ENCODE results near the gene MIA.
"Not testable (repeated sequence)": the region's sequence is repeated elsewhere in the genome, so short reads cannot be mapped to it uniquely, and the experiment has no call there.

Gene MIA

DNA sequence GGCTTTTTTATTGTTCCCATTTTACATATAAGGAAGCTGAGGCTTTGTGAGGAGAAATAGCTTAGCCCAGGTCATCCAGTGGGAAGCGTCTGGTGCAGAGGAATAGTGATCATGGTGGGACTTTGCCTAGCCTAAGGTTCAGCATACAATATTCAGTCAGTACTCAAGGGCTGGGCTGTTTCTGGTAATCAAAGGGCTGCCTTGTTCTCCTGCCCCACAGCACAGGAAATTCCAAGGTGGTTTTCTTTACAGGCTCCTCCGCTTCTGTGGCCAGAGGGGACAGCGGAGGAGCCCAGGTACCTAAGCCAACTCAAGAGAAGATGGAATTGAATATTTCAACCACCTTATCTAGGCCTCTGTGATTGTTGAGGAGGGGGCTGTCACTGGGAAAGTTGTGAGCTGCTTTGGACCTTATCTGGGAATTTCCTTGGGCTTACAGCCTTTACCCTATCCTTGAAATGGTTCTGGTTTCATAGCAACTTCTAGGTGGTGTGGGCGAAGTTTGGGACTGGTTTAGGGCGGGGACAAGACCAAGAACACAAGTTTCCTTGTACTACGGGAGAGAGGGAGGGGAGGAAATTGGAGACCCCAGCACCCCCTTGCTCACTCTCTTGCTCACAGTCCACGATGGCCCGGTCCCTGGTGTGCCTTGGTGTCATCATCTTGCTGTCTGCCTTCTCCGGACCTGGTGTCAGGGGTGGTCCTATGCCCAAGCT is at the start of gene MIA:
MIA (plus strand) TSS at position 606 of the 716 bp plus-strand sequence; CDS start at position 628, 22 bp downstream.
- DNase-seq (ENCODE audit: low spot score): no peak
- H3K27ac ChIP-seq: peak within 1 kb of the TSS; percentile 97
- ChIA-PET CTCF (no interaction called here), POLR2A (ENCODE audit: low non-redundant PET) (interaction anchor here (0.7 kb wide), 1 partner anchor 1078 kb away, joined by 3 read pairs; no protein-coding TSS in a partner anchor)
- TF ChIP-seq, protein P1, sequence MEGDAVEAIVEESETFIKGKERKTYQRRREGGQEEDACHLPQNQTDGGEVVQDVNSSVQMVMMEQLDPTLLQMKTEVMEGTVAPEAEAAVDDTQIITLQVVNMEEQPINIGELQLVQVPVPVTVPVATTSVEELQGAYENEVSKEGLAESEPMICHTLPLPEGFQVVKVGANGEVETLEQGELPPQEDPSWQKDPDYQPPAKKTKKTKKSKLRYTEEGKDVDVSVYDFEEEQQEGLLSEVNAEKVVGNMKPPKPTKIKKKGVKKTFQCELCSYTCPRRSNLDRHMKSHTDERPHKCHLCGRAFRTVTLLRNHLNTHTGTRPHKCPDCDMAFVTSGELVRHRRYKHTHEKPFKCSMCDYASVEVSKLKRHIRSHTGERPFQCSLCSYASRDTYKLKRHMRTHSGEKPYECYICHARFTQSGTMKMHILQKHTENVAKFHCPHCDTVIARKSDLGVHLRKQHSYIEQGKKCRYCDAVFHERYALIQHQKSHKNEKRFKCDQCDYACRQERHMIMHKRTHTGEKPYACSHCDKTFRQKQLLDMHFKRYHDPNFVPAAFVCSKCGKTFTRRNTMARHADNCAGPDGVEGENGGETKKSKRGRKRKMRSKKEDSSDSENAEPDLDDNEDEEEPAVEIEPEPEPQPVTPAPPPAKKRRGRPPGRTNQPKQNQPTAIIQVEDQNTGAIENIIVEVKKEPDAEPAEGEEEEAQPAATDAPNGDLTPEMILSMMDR (conservative IDR thresholded peaks at IDR 0.05; ENCODE audit: low read depth): no peak

DNA sequence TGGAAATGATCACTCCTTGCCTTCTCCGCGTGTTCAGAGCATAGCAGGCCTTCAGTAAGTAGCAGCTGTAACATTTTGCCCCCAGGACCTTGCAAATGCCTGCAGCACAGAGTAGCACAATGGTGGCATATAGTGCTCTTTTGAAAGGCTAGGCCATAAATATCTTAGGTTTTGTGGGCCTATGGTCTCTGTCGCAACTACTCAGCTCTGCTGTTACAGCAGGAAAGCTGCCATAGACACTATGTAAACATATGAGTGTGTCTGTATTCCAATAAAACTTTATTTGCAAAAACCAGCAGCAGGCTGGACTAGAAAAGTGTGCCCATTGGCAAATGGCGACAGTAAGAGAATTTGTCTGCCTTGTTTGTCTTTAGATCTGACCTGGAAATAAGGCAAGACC is 49.0 kb upstream of the MIA start:
- H3K27ac ChIP-seq: no peak overlapping the region
- DNase-seq (ENCODE audit: low spot score): no peak
- POLR2A ChIA-PET (ENCODE audit: low non-redundant PET): no interaction called here
- TF ChIP-seq, protein P1 (conservative IDR thresholded peaks at IDR 0.05; ENCODE audit: low read depth): no peak
- CTCF ChIA-PET: no interaction called here

DNA sequence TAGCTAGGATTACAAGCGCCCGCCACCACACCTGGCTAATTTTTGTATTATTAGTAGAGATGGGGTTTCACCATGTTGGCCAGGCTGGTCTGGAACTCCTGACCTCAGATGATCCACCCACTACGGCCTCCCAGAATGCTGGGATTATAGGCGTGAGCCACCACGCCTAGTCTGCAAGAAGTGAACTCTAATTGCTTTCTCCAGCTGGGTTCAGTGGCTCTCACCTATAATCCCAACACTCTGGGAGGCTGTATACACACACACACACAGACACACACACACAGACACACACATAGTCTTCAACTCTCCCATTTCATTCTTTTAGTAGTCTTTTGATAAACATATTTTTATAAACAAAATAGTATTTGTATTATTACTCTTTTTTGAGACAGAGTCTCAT is 45.3 kb upstream of the MIA start:
- POLR2A ChIA-PET (ENCODE audit: low non-redundant PET); CTCF ChIA-PET; DNase-seq (ENCODE audit: low spot score): not testable (repeated sequence)

DNA sequence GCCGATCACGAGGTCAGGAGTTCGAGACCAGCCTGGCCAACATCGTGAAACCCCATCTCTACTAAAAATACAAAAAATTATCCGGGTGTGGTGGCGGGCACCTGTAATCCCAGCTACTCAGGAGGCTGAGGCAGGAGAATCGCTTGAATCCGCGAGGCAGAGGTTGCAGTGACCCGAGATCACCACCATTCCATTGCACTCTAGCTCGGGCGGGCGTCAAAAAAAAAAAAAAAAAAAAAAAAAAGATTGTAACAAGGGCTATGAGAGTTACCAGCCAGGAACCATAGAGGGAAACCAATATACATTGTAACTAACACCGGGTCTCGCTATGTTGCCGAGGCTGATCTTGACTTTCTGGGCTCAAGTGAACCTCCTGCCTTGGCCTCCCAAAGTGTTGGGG is 43.0 kb upstream of the MIA start:
- DNase-seq (ENCODE audit: low spot score); H3K27ac ChIP-seq; POLR2A ChIA-PET (ENCODE audit: low non-redundant PET): not testable (repeated sequence)
- CTCF ChIA-PET: interaction anchor here (0.7 kb wide), 1 partner anchor 98 kb away, joined by 3 read pairs; no protein-coding TSS in a partner anchor

More for the DNA sequence above, 45.3 kb upstream of the MIA start:
- H3K27ac ChIP-seq: not testable (repeated sequence)

DNA sequence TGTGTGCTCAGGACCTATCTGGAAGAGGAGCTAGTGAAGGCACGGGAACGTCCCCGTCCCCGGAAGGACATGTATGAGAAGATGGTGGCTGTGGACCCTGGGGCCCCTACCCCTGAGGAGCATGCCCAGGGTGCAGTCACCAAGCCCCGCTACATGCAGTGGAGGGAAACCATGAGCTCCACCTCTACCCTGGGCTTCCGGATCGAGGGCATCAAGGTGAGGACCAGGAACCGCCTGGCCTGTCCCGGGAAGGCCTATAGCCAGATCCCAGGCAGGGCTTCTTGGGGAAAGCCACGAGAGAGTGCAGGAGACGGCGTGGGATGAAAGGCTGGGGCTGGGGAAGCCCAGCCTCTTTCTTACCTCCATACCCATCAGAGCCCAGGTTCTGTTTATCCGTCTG is 42.2 kb upstream of the MIA start:
- POLR2A ChIA-PET (ENCODE audit: low non-redundant PET): no interaction called here
- CTCF ChIA-PET: no interaction called here
- TF ChIP-seq, protein P1 (conservative IDR thresholded peaks at IDR 0.05; ENCODE audit: low read depth): no peak
- H3K27ac ChIP-seq: peak overlapping the region; percentile 41
- no peak for DNase-seq (ENCODE audit: low spot score)

DNA sequence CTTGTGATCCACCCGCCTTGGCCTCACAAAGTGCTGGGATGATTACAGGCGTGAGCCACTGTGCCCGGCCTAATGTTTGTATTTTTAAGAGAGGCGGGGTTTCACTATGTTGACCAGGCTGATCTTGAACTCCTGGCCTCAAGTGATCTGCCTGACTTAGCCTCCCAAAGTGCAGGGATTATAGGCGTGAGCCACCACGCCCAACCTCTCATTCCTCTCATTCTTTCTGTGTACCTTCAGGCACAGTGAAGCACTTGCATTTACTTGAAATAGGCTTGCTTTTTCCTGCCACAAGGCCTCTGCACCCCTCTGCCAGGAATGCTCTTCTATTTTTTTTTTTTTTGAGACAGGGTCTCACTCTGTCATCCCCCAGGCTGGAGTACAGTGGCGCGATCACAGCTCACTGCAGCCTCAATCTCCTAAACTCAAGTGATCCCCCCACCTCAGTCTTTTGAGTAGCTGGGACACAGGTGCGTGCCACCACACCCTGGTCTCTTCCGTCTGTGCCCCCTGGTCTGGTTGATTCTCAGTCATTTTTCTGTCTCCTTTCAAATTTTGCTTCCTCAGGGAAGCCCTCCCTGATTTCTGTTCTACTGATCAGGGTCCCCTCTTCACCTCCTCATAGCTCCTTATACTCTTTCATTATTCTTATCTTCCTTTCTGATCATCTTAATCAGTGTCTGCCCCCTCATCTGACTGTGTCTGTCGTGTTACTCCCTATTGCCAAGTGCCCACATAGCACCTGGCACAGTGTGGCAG is 40.1 kb upstream of the MIA start:
- ChIA-PET CTCF (no interaction called here), POLR2A (ENCODE audit: low non-redundant PET) (interaction anchor here (1.4 kb wide), 1 partner anchor 15 kb away, joined by 4 read pairs; the partner anchor contains the start of gene ACTMAP)
- DNase-seq (ENCODE audit: low spot score): no peak
- peak overlapping the region; percentile 63 for H3K27ac ChIP-seq
- TF ChIP-seq, protein P1 (conservative IDR thresholded peaks at IDR 0.05; ENCODE audit: low read depth): no peak

DNA sequence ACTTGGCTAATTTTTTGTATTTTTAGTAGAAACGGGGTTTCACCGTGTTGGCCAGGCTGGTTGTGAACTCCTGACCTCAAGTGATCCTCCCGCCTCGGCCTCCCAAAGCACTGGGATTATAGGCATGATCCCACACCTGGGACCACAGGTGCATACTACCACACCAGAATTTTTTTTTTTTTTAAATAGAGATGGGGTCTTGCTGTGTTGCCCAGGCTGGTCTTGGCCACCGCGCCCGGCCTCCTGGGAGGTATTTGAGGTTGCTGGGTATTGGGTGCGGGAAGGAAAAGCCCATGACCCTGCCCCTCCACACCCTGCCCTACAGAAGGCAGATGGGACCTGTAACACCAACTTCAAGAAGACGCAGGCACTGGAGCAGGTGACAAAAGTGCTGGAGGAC is 38.7 kb upstream of the MIA start:
- H3K27ac ChIP-seq: peak overlapping the region; percentile 40
- CTCF ChIA-PET: no interaction called here
- no peak for DNase-seq (ENCODE audit: low spot score)
- TF ChIP-seq, protein P1 (conservative IDR thresholded peaks at IDR 0.05; ENCODE audit: low read depth): no peak
- POLR2A ChIA-PET (ENCODE audit: low non-redundant PET): interaction anchor here (1.4 kb wide), 1 partner anchor 14 kb away, joined by 4 read pairs; the partner anchor contains the start of gene ACTMAP

Measured in RWPE1 (cell line).